Skeletal muscle tissue (tissue), 4 donors: ENCODE results near the gene ZNF445. TPM values are rescaled to one million over a fixed set of nuclear protein-coding genes. Genes with fewer than 3 reads are reported as not detected.
"Not testable (repeated sequence)": the region's sequence is repeated elsewhere in the genome, so short reads cannot be mapped to it uniquely, and the experiment has no call there.

ENCODE experiments used
- H3K27ac ChIP-seq: one replicate; pipeline ENCODE4 v1.7.0; 2013; ENCODE audit warnings: mild to moderate bottlenecking, low read depth, low read length, inconsistent platforms
- H3K27me3 ChIP-seq, 3 donors: one replicate each; pipeline ENCODE4 v1.7.0; 2013; ENCODE audit warnings: low read length in 3 of 3; ENCODE audit not compliant: control insufficient read depth in 3 of 3, insufficient read depth in 3 of 3
- H3K36me3 ChIP-seq, 3 donors: one replicate each; pipeline ENCODE4 v1.7.0; 2013; ENCODE audit warnings: low read length in 3 of 3; ENCODE audit not compliant: control insufficient read depth in 3 of 3, insufficient read depth in 3 of 3
- H3K4me1 ChIP-seq, 3 donors: one replicate each; pipeline ENCODE4 v1.7.0; 2013; ENCODE audit warnings: low read length in 3 of 3, mild to moderate bottlenecking in 3 of 3; ENCODE audit not compliant: control insufficient read depth in 3 of 3, insufficient read depth in 3 of 3
- H3K4me3 ChIP-seq, 3 donors: one replicate each; pipeline ENCODE4 v1.7.0; 2013; ENCODE audit warnings: low read length in 3 of 3
- H3K9ac ChIP-seq, 3 donors: one replicate each; pipeline ENCODE4 v1.7.0; 2013; ENCODE audit warnings: low read length in 3 of 3, mild to moderate bottlenecking in 3 of 3, moderate library complexity in 2 of 3, low read depth in 1 of 3
- H3K9me3 ChIP-seq, 3 donors: one replicate each; pipeline ENCODE4 v1.7.0; 2013; ENCODE audit warnings: low read length in 3 of 3; ENCODE audit not compliant: control insufficient read depth in 3 of 3
- total RNA-seq: library from RNA; depleted of rRNA; stranded (reverse); fragments of >200 nt; gene quantifications from one replicate; pipeline ENCODE4 v1.2.3, GENCODE V29; 2014
- donor health status: Osteomylitis.

The ZNF445 gene
- total RNA-seq, 1 donor from 2014 or later = 12.0 TPM

- Histone ChIP-seq H3K27me3 (peaks cover 0 to 8% (median 0%) of the 10 kb centered on the region in 3 donors), H3K36me3 (no peaks in the 10 kb centered on the region), H3K9me3 (no peaks in the 10 kb centered on the region), H3K4me3 (no peak overlapping the region), H3K4me1 (no peaks in the 10 kb centered on the region), H3K9ac (no peak overlapping the region), H3K27ac (no peak overlapping the region)
Measured at GRCh38 chr3:44424758-44425157, 52.7 kb downstream of the ZNF445 start.

GRCh38 chr3:44421280-44421679 lies 56.2 kb downstream of the ZNF445 start:
- Histone ChIP-seq H3K36me3 (no peaks in the 10 kb centered on the region), H3K4me3 (no peak overlapping the region), H3K4me1 (no peaks in the 10 kb centered on the region), H3K27me3 (no peaks in the 10 kb centered on the region), H3K9ac (no peak overlapping the region), H3K27ac (no peak overlapping the region), H3K9me3 (no peaks in the 10 kb centered on the region)

GRCh38 chr3:44420676-44421075 lies 56.8 kb downstream of the ZNF445 start:
- no peaks in the 10 kb centered on the region for H3K4me1 ChIP-seq
- no peak overlapping the region for H3K27ac ChIP-seq
- no peaks in the 10 kb centered on the region for H3K9me3 ChIP-seq
- no peak overlapping the region for H3K4me3 ChIP-seq
- no peaks in the 10 kb centered on the region for H3K27me3 ChIP-seq
- H3K9ac ChIP-seq = no peak overlapping the region
- no peaks in the 10 kb centered on the region for H3K36me3 ChIP-seq

- Histone ChIP-seq H3K36me3 (no peaks in the 10 kb centered on the region), H3K27me3 (no peaks in the 10 kb centered on the region), H3K9ac (no peak overlapping the region), H3K4me3 (no peak overlapping the region), H3K4me1 (no peaks in the 10 kb centered on the region), H3K9me3 (no peaks in the 10 kb centered on the region), H3K27ac (no peak overlapping the region)
Measured at GRCh38 chr3:44419923-44420650, 57.4 kb downstream of the ZNF445 start.

GRCh38 chr3:44419116-44419922 lies 58.2 kb downstream of the ZNF445 start:
- H3K27me3 ChIP-seq = no peaks in the 10 kb centered on the region
- no peaks in the 10 kb centered on the region for H3K9me3 ChIP-seq
- H3K4me1 ChIP-seq = no peaks in the 10 kb centered on the region
- no peak overlapping the region for H3K9ac ChIP-seq
- H3K36me3 ChIP-seq = no peaks in the 10 kb centered on the region
- no peak overlapping the region for H3K27ac ChIP-seq
- no peak overlapping the region for H3K4me3 ChIP-seq

- Histone ChIP-seq H3K9me3 (no peaks in the 10 kb centered on the region), H3K27me3 (no peaks in the 10 kb centered on the region), H3K4me3 (no peak overlapping the region), H3K36me3 (no peaks in the 10 kb centered on the region), H3K4me1 (no peaks in the 10 kb centered on the region), H3K9ac (no peak overlapping the region), H3K27ac (no peak overlapping the region)
Measured at GRCh38 chr3:44418549-44418948, 58.9 kb downstream of the ZNF445 start.

GRCh38 chr3:44418118-44418517 lies 59.4 kb downstream of the ZNF445 start:
- H3K4me1 ChIP-seq, H3K9ac ChIP-seq, H3K36me3 ChIP-seq, H3K27me3 ChIP-seq, H3K4me3 ChIP-seq, H3K27ac ChIP-seq, H3K9me3 ChIP-seq: not testable (repeated sequence)

GRCh38 chr3:44416031-44417030 lies 61.1 kb downstream of the ZNF445 start:
- H3K9me3 ChIP-seq = no peaks in the 10 kb centered on the region

GRCh38 chr3:44415421-44415820 lies 62.0 kb downstream of the ZNF445 start:
- Histone ChIP-seq H3K9ac (no peak overlapping the region), H3K9me3 (no peaks in the 10 kb centered on the region), H3K27me3 (no peaks in the 10 kb centered on the region), H3K27ac (no peak overlapping the region), H3K36me3 (no peaks in the 10 kb centered on the region), H3K4me1 (no peaks in the 10 kb centered on the region), H3K4me3 (no peak overlapping the region)

More at GRCh38 chr3:44416031-44417030, 61.1 kb downstream of the ZNF445 start:
- Histone ChIP-seq H3K27ac (no peak overlapping the region), H3K36me3 (no peaks in the 10 kb centered on the region), H3K27me3 (no peaks in the 10 kb centered on the region), H3K9ac (no peak overlapping the region), H3K4me3 (no peak overlapping the region), H3K4me1 (no peaks in the 10 kb centered on the region)
